PC-9 (cell line): Measurements from ENCODE around the gene TH.

Source experiments
- EZH2 ChIP-seq: fragments of 200-600 bp; sonication (generic); IDR thresholded peaks from 2 replicates; pipeline ENCODE4 v1.8.0; 2017; ENCODE audit warnings: antibody characterized with exemption, low read depth
- TF ChIP-seq, protein P1 (sequence below): fragments of 200-600 bp; sonication (generic); conservative IDR thresholded peaks from 2 replicates; pipeline ENCODE4 v1.6.1; 2017; ENCODE audit warnings: mixed run types, antibody characterized with exemption, mild to moderate bottlenecking, moderate library complexity

DNA sequence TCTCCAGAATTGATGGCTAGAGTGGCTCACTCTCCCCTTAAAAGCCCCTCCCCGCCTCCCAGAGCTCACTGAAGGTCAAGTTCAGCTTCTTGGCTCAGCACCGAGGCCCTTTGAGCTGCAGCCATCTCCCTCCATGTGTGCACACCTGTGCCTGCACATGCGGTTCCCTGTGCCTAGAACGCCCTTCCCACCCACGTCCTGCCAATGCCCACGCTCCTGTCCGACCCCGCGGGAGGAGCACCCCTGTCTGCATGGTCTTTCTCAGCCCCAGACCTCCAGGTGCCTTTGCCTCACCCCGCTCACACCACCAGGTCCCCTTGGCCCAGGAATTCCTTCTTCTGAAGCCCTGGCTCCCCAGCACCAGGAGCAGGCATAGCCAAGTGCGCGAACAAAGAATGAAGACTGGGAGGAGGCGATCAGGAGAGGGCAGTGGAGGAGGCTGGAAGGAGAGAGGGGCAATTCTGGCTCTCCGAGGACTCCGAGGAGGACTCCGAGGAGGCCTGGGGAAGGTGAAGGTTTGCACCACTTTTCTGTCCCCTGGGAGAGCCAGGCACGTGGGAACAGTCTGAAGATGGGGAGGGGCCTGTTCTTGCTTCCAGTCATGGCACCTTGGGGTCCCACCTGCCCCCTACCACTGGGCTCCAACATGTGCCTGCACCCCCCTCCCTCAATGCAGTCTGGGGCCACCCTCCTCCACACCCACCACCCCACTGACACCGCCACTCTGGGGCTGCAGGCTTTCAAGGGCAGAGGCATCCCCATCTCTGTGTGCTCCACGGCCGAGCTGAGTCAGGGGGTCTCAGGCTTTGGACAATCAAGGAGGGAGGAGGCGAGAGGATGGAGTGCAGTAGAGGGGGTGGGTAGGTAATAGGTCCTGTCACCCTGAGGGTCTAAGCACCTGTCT lies 50.1 kb downstream of the TH start:
- TF ChIP-seq, protein P1, sequence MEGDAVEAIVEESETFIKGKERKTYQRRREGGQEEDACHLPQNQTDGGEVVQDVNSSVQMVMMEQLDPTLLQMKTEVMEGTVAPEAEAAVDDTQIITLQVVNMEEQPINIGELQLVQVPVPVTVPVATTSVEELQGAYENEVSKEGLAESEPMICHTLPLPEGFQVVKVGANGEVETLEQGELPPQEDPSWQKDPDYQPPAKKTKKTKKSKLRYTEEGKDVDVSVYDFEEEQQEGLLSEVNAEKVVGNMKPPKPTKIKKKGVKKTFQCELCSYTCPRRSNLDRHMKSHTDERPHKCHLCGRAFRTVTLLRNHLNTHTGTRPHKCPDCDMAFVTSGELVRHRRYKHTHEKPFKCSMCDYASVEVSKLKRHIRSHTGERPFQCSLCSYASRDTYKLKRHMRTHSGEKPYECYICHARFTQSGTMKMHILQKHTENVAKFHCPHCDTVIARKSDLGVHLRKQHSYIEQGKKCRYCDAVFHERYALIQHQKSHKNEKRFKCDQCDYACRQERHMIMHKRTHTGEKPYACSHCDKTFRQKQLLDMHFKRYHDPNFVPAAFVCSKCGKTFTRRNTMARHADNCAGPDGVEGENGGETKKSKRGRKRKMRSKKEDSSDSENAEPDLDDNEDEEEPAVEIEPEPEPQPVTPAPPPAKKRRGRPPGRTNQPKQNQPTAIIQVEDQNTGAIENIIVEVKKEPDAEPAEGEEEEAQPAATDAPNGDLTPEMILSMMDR: no peak
- TF ChIP-seq EZH2: no peak
